Central memory CD4-positive, alpha-beta T cell (primary cell): ENCODE results near the gene IGF2BP2.
"Not testable (repeated sequence)": the region's sequence is repeated elsewhere in the genome, so short reads cannot be mapped to it uniquely, and the experiment has no call there.

Experiments
- DNase-seq: peaks from one replicate; pipeline ENCODE4 v3.0.0; 2022

IGF2BP2 gene

DNA sequence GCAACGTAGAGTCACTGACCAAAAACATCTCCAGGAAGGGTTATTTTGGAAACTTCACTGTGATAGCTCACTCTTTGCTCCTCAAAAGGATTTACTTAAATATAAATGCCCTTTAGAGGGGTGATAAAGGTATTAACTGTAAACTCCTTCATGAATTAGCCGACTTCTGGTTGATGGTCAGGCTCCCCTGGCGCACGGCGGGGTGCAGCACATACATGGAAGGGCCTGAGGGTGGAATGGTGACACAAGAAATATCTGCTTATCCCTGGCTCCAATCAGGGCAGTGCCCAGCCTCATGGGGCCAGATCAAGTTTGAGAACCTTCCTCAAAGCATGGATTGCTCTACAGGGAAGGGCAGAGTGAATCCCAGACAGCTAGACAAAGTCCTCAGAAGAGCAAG, 116.5 kb downstream of the IGF2BP2 start:
- no peak for DNase-seq

DNA sequence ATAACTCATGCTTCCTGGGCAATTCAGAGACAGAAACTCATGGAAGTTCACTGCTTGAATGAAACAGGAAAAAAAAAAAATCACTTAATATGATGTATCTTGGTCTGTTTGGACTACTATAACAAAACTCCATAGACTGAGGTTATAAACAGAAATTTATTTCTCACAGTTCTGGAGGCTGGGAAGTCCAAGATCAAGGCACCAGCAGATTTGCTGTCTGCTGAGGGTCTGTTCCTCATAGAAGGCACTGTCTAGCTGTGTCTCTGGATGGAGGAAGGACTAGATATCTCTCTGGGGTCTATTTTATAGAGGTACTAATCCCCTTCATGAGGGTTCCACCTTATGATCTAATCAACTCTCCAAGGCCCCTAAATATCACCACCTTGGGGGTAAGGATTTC, 119.3 kb downstream of the IGF2BP2 start:
- DNase-seq: no peak

DNA sequence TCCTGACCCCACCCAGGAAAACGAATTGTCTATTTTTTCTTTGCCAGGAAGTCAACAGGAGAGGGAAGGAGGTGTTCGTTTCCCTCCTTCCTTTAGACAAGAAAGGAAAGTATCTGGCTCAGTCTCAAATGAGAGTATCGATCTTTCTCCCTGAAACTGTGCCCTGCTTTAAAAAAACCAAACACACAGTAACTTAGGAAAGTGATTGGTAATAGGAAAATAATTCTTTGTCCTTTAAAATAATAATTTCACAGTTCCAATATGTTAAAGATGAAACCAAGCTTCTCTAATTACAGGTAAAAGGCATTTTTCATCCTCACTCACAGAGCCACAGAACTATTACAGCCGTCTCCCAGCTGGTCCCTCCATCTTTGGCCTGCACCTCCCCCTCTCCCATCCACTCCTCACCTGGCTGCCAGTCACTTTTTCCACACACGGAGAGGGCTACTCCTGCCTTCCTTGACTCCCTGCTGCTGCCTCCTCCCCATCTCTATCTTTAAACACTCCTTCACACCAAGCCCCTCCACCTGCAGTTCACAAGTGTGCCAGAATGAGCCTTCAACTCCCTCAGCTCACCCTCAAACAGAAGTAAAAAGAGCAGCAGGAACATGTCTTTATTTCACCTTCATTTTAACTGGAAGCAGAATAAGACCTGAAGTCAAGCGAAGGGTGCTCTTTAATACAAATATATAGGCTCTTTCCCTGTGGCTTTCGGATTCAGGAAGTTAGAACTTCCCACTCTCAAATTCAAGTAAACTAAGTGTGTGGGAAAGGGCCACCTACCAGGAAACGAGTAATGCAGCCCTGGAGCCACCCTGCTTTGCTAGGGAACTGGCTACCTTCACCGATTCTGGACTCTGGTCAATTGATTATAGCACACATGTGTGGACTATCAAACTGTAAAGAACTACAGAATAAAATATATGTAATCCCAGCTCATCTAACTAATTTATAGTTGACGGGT, 122.3 kb downstream of the IGF2BP2 start:
- no peak for DNase-seq

DNA sequence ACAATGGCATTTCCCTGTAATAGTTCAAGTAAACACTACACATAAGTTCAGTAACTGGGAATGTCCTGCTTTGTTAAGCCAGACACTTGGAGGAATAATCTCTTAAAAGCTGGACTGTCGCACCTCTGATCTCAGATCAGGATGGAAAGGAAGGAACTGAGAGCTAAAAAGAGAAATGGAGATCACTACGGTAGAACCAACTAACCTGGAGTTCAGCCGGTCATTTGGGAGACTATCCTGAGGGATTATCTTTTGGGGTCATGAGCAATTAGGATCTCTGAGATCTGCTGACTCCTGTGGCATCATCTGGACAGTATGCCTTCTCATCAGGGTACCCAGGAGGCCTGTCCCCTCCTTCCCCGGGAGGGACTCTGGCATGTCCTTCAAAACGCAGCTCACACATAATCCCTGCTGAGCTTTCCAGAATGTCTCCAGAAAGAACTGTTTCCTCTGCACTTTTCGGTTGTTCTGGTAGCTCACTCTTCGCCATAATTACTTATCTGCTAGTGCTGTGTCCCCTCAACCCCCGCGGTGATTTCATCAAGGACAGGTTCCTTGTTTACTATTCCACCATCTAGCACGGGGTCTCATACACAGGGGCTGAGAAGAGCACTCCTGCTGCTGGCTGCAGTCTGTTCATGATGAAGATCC, 123.1 kb downstream of the IGF2BP2 start:
- DNase-seq: no peak

DNA sequence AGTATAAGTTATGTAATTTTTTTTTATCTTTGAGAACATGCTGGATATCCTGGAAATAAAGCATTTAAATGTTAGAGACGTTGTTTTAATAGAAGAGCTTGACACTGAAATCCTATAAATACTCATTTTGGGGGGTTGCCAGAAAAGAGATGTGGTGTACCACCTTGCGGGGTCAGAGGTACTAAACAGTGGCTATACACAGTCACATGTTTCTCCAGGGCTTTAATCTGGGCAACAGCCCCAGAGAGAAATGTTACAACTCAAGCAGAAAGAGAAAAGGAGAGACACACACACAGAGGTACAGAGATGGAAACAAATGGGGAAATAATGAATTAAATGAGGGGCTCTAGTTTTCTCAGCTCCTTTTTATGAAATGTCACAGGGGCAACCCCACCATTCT, 124.9 kb downstream of the IGF2BP2 start:
- no peak for DNase-seq

DNA sequence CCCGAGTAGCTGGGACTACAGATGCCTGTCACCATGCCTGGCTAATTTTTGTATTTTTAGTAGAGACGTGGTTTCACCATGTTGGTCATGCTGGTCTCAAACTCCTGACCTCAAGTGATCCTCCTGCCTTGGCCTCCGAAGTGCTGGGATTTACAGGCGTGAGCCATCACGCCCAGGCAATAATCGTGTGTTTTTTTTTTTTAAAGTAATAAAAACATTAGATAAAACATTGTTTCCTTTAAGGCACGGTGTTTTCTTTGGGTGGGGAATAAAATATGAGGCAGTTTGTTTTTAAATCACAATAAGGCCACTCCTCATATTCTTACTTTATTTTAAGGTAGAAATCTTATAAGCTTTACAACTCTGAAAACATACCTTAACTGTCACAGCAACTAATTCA, 127.6 kb downstream of the IGF2BP2 start:
- DNase-seq: not testable (repeated sequence)

DNA sequence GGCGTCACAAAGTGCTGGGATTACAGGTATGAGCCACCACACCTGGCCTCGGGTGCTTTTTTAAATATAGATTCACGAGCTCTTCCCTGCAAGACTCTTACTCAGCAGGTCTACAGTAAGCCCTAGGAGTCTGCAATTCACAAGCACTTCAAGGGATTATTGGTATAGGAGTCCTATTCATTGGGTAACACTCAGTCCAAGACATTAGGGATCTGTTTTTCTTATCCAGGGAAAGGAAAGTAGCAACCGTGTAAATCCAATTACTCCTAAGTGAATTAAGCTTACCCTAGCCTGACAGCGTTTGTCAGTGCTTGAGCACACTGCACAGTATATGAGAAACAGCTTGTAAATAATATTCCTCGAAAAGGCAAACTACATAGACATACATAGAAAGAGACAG, 128.8 kb downstream of the IGF2BP2 start:
- no peak for DNase-seq

DNA sequence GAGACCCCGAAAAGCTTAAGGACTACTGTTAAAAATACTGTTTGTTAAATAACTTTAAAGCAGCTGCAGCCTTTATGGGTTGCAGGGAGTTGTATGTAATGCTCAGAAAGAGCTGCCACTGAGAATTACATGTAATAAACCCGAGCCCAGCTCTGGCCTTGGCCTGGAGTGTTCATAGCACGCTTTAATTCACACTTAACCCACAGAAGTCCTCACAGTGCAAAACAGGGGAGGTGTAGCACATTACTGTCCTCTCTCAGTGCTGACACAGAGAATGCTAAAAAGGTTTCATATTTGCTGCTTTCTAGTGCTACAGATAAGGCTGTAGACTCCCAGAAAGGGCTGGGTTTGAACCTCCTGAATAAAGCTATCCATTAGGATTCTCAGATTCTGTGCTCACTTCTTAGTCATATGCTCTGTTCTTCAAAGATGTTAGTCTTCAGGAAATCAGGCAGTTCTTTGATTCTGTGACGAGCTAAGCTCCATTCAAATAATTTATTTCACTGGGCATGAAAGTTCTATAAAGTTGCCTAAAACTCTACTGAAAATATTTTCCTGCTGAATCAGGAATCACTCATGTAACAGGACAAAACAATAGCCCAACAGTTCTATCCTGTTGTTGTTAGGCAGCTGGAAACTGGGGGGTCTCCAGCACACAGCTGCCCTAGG, 130.7 kb downstream of the IGF2BP2 start:
- no peak for DNase-seq

DNA sequence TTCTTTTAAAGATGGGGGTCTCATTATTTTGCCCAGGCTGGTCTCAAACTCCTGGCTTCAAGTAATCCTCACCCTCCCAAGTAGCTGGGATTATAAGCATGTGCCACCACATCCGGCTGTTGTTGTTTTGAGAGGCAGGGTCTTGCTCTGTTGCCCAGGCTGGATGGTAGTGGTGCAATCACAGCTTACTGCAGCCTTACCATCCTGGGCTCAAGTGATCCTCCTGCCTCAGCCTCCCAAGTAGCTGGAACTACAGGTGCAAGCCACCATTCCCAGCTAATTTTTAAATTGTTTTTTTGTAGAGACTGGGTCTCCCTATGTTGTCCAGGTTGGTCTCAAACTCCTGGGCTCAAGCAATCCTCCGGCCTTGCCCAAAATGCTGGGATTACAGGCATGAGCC, 133.2 kb downstream of the IGF2BP2 start:
- no peak for DNase-seq

DNA sequence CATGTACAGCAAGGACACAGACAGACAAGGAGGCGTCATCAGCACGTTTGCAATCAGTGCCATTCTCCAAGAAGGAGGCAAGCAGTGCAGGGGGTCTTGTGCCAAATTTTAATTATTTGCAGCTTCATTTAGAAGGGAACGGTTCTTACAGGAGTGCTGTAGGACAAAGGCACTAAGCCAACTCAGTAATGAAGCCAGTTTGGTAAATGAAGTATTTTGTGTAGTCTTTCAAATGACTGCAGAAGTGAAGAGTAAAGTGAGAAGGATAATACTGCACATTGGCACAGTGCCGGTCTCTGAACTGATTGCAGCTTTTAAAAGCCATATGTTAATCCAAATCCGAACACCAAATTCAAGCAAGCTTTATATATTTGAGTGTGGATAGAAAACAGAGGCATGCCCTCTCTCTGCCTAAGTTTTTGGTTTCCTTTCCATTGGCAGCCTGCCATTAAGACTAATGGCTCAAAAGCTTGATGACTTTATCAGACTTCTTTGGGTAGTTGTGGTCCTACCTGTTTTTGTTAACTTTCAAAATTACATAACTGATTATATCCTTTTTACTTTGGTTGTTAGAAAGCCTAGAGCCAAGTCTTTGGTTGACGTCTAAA, 137.5 kb downstream of the IGF2BP2 start:
- DNase-seq: no peak

DNA sequence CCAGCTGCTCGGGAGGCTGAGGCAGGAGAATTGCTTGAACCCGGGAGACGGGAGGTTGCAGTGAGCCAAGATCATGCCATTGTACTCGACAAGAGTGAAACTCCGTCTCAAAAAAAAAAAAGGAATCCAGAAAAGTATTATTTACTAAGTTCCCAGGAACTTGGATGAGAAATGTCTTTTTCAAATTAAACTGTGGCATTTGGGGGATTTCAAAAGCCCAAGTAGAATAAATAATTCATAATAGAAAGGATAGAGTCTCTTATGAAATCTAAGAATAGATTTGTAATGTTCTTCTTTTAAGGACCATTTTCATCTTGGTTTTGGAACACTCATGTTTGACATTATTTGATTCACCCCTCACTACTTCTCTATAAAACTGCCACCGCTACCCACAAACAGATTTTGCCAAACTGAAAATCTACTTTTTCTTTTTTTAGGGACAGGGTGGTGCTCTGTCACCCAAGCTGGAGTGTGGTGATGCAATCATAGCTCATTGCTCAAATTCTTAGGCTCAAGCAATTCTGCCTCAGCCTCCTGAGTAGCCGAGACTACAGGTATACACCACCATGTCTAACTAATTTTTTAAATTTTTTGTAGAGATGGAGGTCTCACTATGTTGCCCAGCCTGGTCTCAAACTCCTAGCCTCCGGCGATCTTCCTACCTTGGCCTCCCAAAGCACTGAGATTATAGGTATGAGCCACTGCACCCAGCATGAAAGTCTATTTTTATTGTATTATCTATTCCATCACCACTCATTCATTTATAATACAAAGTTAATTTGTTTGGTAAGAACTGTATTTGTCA, 139.4 kb downstream of the IGF2BP2 start:
- DNase-seq: no peak

DNA sequence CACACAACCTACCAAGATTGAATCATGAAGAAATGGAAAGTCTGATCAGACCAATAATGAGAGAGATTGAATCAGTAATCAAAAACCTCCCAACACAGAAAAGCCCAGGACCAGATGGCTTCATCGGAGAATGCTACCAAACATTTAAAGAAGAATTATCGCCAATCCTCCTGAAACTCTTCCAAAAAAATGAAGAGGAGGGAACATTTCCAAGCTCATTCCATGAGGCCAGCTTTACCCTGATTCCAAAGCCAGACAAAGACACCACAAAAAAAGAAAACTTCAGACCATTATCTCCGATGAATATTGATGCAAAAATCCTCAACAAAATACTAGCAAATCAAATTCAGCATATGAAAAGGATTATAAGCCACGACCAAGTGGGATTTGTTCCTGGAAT, 144.6 kb downstream of the IGF2BP2 start:
- DNase-seq: no peak

DNA sequence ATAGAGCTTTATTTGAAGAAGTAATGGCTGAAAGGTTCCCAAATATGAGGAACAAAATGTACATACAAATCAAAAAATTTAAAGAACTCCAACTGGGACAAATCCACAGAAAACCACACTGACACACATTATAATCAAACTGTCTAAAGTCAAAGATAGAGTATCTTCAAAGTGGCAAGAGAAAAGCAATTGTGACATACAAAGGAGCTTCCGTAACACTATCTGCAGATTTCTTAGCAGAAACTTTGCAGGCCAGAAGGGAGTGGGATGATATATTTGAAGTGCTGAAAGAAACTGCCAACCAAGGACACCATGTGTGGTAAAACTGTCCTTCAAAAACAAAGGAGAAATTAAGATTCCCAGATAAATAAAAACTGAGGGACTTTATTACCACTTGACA, 146.8 kb downstream of the IGF2BP2 start:
- no peak for DNase-seq

DNA sequence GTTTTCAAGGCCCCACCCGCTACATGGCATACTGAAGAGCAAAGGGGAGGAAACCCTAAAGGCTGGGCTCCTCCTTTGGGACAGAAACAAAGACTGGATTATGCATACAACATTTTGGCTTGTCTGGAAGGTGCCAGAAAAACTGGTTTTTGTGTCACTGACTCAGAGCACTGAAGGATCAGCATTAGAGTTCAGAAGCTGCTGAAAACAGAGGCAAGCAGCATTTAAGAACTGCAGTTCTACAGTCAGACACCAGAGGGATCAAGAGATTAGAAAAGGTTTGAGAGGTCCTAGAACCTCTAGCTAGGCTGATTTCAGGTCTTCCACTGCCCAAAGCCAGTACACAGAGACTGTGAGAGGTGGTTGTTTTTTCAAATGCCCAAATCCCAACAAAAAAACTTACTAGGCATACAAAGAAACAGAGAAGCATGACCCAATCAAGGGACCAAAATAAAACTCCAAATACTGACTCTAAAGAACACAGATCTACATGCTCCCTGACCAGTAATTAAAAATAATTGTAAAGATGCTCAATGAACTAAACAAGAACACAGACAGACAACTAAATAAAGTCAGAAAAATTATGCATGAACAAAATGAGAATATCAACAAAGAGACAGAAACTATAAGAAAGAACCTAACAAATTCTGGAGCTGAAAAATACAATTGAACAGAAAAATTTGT, 147.6 kb downstream of the IGF2BP2 start:
- DNase-seq: no peak

DNA sequence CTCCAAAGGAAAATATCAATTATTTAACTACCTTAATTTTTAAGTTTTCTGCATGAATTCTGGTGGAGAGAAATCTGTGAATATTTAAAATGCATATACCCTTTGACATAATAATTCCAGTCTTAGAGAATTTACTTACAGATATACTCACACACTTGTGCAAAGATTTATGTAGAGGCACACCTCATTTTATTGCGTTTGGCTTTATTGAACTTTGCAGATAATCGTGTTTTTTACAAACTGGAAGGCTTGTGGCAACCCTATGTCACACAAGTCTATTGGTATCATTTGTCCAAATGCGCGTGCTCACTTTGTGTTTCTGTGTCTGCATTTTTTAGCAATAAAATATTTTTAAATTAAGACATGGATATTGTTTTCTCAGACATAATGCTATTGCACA, 157.3 kb downstream of the IGF2BP2 start:
- no peak for DNase-seq

DNA sequence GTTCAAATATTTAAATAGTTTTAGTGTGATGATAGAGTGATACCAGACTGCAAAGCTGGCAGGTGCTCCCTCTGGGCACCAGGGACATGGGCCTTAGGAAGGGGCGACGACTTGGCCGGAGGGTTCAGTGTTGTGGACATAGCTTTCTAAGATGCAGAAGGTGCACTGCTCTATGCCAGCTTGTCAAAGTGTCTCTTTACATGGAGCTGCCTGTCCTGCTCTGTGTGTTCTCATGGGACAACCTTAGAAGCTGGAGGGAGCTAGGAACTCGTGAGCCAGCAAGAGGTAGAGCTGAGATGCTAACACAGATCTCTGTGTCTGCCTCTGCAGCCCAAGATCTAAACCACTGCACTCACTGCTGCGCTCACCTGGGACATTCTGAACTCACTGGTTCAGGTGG, 160.9 kb downstream of the IGF2BP2 start:
- no peak for DNase-seq

DNA sequence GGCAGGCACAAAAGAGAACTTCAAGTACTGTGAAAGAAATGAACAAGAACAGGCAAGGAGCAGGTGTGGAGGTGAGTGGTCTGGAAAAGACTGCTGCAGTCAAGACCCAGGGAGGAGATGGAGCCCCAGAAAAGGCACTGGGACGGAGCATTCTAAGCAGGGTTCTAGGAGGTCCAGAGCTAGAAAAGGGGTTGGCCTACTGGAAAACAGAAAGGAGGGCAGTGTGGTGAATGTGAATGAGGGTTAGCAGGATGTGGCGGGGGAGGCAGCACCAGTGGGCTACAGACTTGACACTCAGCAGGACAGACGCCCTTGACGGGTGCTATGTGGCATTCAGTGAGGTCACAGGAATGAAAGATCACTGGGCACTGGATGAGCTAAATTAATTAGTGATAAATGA, 163.1 kb downstream of the IGF2BP2 start:
- no peak for DNase-seq

DNA sequence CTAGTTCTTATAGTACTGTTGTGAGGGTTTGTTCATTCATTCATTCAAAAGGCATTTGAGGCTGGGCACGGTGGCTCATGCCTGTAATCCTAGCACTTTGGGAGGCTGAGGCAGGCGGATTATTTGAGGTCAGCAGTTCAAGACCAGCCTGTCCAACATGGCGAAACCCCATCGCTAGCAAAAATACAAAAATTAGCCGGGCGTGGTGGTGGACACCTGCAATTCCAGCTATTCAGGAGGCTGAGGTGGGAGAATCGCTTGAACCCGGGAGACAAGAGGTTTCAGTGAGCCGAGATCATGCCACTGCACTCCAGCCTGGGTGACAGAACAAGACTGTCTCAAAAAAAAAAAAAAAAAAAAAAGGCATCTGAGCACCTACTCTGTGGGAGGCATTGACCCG, 163.5 kb downstream of the IGF2BP2 start:
- DNase-seq: not testable (repeated sequence)

DNA sequence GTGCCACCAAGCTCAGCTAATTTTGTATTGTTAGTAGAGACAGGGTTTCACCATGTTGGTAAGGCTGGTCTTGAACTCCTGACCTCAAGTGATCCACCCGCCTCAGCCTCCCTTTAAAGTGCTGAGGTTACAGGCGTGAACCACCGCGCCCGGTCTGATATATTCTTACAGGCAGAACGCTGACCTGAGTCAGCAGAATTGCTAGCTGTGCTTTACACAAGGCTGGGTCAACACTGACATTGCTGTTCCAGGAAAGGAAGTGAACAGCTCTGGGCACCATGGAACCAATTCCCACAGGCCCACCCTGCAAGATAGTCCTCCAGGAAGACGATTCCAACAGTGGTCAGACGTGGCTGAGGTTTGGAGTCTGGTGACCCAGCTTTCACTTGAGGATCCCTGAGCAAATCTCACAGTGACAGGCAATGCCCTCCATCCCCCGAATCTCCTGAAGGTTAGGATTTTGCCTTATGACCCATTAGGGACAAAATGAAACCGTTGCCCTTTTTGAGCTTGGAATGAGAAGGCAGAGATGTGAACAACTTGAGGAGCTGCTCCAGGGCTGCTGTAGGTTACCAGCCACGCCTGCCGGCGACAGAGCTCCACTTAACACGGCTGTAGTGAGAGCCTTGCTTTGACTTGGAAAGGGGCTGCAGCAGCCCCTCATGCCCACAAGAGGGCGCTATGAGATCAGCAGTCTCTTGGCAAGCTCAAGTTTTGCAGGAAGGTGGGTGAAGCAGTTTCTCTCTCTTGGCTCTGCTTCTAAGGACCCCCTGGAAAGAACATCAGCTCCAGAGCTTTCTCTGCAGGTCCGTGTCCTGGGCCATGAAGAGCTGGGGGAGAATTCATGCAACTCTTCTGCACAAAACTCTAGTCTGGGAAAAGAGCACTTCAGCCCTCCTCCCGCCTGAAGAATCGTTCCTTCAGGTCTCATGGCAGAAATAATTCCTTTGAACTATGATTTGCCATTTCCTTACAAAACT, 164.6 kb downstream of the IGF2BP2 start:
- peak; percentile 33 for DNase-seq

DNA sequence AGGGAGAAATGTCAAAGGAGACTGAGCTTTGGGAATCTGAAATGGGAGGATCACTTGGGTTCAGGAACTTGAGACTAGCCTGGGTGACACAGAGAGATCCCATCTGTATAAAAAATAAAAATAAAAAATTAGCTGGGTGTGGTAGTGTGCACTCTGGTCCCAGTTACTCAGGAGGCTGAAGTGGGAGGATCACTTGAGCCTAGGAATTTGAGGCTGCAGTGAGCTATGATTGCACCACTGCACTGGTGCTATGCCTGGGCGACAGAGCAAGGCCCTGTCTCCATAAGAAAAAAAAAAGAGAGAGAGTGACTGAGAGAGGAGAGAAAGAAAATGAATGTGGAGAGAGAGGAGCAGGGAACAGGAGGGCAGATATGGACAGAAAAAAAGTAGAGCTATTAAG, 165.9 kb downstream of the IGF2BP2 start:
- no peak for DNase-seq

DNA sequence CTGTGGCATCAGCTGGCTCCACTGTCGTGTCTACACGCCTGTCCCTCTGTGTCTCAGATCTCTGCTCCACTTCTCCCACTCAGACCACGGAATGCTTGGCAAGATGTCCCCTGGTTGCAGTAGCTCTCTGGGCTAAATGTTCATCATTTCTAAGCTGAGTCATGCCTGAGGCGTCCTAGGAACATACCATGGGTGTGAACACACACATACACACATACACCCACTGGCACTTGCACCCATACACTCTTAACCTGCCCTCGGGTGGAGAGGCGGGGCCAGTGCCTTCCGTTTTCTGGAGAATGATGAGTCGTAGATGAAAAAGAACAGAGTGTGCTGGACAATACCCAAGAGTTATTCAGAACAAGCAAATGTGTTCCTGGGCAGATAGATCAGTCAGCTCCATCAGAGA, 166.3 kb downstream of the IGF2BP2 start:
- no peak for DNase-seq
